GM12865 (cell line): ENCODE data around the gene TMEM63B.

Experiments used
- DNase-seq: peaks from one replicate; pipeline ENCODE4 v3.0.0; 2010; ENCODE audit warnings: low read depth
- H3K4me3 ChIP-seq: 2 replicates; pipeline ENCODE4 v1.5.1; 2011; ENCODE audit warnings: mild to moderate bottlenecking, low read depth, low read length, control low read depth
- CTCF ChIP-seq: IDR thresholded peaks from 2 replicates; pipeline ENCODE4 v1.5.1; 2011; ENCODE audit warnings: low read length, control low read depth, low read depth, inconsistent platforms; ENCODE audit not compliant: insufficient read depth; ENCODE audit errors: missing control alignments

Gene TMEM63B

GRCh38 chr6:44162876-44163625, 35.7 kb downstream of the TMEM63B start:
- H3K4me3 ChIP-seq: no peak overlapping the region
- no peak for TF ChIP-seq CTCF
- no peak for DNase-seq

GRCh38 chr6:44166116-44166515, 38.8 kb downstream of the TMEM63B start:
- DNase-seq: no peak
- no peak for TF ChIP-seq CTCF

GRCh38 chr6:44166591-44167184, 39.3 kb downstream of the TMEM63B start:
- TF ChIP-seq CTCF: no peak
- H3K4me3 ChIP-seq: no peak overlapping the region
- no peak for DNase-seq

More at GRCh38 chr6:44166116-44166515, 38.8 kb downstream of the TMEM63B start:
- H3K4me3 ChIP-seq: no peak overlapping the region

GRCh38 chr6:44167567-44167966, 40.2 kb downstream of the TMEM63B start:
- TF ChIP-seq CTCF: no peak
- DNase-seq: no peak
- H3K4me3 ChIP-seq: no peak overlapping the region

GRCh38 chr6:44169154-44169553, 41.8 kb downstream of the TMEM63B start:
- no peak overlapping the region for H3K4me3 ChIP-seq
- DNase-seq: no peak
- TF ChIP-seq CTCF: no peak

- no peak for DNase-seq
- no peak overlapping the region for H3K4me3 ChIP-seq
- no peak for TF ChIP-seq CTCF
Observed at GRCh38 chr6:44169886-44170570, 42.7 kb downstream of the TMEM63B start.
